ENCODE measurements around the gene ZNF587B.
"Not testable (repeated sequence)": the region's sequence is repeated elsewhere in the genome, so short reads cannot be mapped to it uniquely, and the experiment has no call there.

Gene ZNF587B

DNA sequence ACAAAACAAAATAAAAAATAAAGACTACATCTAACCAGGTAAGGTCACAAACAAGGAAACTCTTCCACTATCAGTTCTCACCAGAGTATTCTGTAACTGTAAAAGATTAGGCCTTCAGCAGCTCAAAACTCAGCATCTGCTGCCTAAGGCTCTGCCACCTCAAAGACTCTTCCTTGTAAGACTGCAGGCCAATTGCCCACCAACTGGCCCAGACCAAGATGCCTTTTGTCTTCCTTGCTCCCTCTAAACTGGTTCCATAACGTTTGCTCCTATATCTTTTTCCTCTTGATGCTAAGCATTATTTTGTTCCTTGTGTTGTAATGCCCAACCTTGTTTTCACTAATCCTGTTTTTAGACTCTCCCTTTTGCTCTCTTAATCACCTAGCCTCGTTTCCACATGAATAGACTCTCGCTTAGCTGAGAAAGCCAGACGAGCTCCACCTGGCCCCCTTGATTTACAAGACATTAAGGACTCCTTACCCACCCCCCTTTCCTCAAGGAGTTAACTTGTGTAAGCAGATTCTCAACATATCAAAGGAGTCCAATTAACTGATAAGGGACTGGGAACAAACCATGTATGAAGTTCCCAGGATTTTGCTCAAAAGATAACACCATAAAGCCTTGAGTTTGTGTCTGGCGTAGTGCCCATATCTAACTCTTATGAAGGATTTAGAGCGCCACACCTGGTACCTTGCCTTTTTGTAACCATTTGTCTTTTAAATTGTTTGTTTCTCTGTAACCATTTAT, 57.3 kb downstream of the ZNF587B start:
- peak overlapping the region; percentile 59 for H3K27ac ChIP-seq (ENCODE audit: low read length)

DNA sequence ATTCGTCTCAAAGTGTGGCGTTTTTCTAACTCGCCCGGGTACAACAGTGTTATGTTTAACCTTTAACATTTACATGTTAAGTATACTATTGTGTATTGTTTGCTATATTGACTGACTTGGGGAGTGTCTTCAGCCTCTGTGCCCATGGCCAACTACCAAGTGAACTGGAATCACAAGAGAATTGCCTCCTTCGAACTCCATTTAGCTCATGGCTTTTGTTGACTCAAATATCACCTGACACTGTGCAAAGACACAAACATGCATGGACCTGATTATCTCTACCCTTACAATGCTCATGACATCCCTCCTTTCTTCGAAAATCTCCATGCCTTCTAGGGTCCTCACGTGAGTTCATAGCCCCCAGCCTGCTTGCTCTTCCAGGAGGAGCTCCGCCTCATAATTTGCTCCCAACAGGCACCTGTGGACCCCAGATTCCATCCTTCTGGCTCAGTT, 58.0 kb downstream of the ZNF587B start:
- Histone ChIP-seq H3K27me3 (ENCODE audit: insufficient read depth, low read length) (no peaks in the 10 kb centered on the region), H3K9me3 (ENCODE audit: insufficient read depth, low read depth, low read length) (no peaks in the 10 kb centered on the region), H3K9ac (ENCODE audit: low read depth, low read length) (peak overlapping the region; percentile 99), H3K4me1 (ENCODE audit: insufficient read depth, low read length) (peaks cover 16% of the 10 kb centered on the region; the same call in 1 of the 2 replicates), H3K36me3 (ENCODE audit: insufficient read depth, low read depth, low read length) (peaks cover 31% of the 10 kb centered on the region), H3K27ac (ENCODE audit: low read length) (peak overlapping the region; percentile 59), H3K4me3 (ENCODE audit: low read length) (peak overlapping the region; percentile 97)

More for the DNA sequence above, 57.3 kb downstream of the ZNF587B start:
- Histone ChIP-seq H3K4me3 (ENCODE audit: low read length) (peak overlapping the region; percentile 97), H3K9ac (ENCODE audit: low read depth, low read length) (peak overlapping the region; percentile 99), H3K4me1 (ENCODE audit: insufficient read depth, low read length) (peaks cover 10% of the 10 kb centered on the region; the same call in 1 of the 2 replicates), H3K9me3 (ENCODE audit: insufficient read depth, low read depth, low read length) (no peaks in the 10 kb centered on the region), H3K27me3 (ENCODE audit: insufficient read depth, low read length) (no peaks in the 10 kb centered on the region), H3K36me3 (ENCODE audit: insufficient read depth, low read depth, low read length) (peaks cover 39% of the 10 kb centered on the region)

DNA sequence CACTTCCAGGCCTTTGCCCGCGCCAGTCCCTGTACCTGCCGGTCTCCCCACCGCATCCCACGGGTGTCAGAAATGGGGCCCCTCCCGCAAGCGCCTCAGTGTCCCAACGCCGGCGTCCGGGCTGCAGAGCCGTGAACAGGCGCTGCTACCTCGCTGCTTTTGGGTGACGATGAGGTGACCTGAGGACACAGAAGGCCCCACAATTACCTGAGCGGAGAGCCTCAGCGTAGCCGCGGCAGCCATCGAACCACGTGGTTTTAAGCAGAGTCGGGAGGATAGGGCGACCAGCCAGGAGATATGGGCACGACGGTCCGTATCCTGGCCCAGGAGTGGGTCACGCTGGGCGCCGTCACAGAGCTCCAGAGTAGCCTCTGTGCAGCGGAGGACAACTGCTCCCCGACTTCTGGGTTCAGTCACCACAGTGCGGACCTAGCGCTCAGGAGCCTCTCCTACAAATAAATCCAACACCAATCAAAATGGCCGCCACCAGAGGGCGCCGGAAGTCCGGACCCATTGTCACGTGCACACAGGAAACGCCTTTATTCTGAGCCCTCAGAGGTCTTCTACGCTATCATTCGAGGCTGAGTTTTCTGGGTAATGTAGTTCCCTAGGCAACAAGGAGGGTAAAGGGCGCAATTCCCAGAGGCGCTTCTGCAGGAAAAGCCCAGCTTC, 58.6 kb downstream of the ZNF587B start, which contains the start of gene ZNF814:
ZNF814 (minus strand) TSS at position 478 of the 672 bp plus-strand sequence; CDS start at position 243, 235 bp downstream.
- no peaks in the 10 kb centered on the region for H3K27me3 ChIP-seq (ENCODE audit: insufficient read depth, low read length)
- peak within 1 kb of the TSS; percentile 97 for H3K4me3 ChIP-seq (ENCODE audit: low read length)
- peaks cover 27% of the 10 kb centered on the region for H3K36me3 ChIP-seq (ENCODE audit: insufficient read depth, low read depth, low read length)
- H3K27ac ChIP-seq (ENCODE audit: low read length) = peak within 1 kb of the TSS; percentile 59
- H3K9ac ChIP-seq (ENCODE audit: low read depth, low read length) = peak within 1 kb of the TSS; percentile 99
- no peaks in the 10 kb centered on the region for H3K9me3 ChIP-seq (ENCODE audit: insufficient read depth, low read depth, low read length)
- peaks cover 16% of the 10 kb centered on the region; the same call in 1 of the 2 replicates for H3K4me1 ChIP-seq (ENCODE audit: insufficient read depth, low read length)

DNA sequence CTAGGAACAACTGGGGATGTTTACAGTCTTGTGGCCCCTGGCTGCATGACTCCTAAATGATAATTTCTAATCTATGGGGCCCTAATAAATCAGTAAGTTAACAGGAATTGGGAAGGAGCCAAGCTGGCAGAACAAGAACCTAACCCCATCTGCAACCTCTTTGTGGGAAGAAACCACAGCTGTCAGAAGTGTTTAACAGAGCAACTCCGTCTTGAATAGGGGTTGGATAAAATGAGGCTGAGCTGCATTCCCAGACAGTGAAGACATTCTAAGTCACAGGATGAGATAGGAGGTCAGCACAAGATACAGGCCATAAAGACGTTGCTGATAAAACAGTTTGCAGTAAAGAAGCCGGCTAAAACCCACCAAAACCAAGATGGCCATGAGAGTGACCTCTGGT, 60.6 kb downstream of the ZNF587B start:
- not testable (repeated sequence) for H3K9ac ChIP-seq (ENCODE audit: low read depth, low read length); H3K4me1 ChIP-seq (ENCODE audit: insufficient read depth, low read length); H3K27me3 ChIP-seq (ENCODE audit: insufficient read depth, low read length); H3K36me3 ChIP-seq (ENCODE audit: insufficient read depth, low read depth, low read length); H3K9me3 ChIP-seq (ENCODE audit: insufficient read depth, low read depth, low read length); H3K4me3 ChIP-seq (ENCODE audit: low read length); H3K27ac ChIP-seq (ENCODE audit: low read length)

Measured in iPS-20b (cell line).